Adrenal gland (tissue), 5 donors: ENCODE results near the gene RRBP1.

Experiments used
- POLR2A ChIP-seq, 2 donors: fragments of 450-650 bp; IDR thresholded peaks; one replicate each; pipeline ENCODE4 v1.6.1; 2017; ENCODE audit warnings: antibody characterized with exemption in 2 of 2, mild to moderate bottlenecking in 2 of 2, moderate library complexity in 1 of 2
- TF ChIP-seq, protein P1 (sequence below), 6 experiments: fragments of 450-650 bp in 4 of 6; fragments of 200-600 bp in 2 of 6; sonication (generic) in 1 of 6; IDR thresholded peaks; 1 replicate in 5 of 6; 2 replicates in 1 of 6; pipeline versions ENCODE4 v1.5.1 to v1.8.0; 2016 to 2021; ENCODE audit warnings: antibody characterized with exemption in 6 of 6, mild to moderate bottlenecking in 2 of 6, moderate library complexity in 1 of 6
- donor health status: DM: no; HTN: no; CAD: no.

DNA sequence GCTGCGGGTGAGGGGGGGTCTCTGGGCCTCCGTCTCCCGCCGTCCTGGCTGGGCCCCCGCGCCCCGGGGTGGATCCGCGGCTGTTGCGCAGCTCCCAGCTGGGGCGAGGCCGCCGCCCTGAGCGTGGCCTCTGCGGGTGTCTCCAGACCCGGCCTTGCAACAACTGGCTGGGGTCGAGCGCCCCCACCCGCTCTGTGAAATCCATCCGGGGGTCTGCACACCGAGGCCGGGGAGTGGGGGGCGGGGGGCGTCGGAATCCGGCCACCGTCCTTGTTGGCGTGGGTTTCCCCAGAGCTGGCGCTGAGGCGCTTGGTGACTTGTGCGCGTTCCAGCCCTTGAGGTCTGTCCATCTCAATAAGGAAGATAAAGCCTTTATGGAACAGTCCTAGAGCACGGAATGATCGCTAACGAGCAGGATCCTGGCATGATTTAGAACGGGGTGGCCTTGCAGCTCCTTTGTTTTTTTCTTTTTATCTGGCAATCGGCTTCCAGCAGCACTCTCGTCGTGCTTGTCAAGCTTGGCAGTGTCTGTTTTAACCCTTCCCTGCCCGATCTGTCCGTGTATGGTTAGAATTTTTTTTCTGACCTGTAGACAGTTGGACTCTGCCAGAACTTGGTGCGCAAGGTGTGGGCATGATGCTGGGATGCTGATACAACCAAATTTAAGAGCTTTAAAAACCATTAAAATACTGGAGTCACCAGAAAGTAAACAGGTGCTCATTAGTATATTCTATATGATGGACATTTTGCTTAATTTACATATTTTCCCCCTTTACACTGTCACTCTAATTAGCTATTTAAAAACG, 111.5 kb downstream of the RRBP1 start:
- TF ChIP-seq, protein P1, sequence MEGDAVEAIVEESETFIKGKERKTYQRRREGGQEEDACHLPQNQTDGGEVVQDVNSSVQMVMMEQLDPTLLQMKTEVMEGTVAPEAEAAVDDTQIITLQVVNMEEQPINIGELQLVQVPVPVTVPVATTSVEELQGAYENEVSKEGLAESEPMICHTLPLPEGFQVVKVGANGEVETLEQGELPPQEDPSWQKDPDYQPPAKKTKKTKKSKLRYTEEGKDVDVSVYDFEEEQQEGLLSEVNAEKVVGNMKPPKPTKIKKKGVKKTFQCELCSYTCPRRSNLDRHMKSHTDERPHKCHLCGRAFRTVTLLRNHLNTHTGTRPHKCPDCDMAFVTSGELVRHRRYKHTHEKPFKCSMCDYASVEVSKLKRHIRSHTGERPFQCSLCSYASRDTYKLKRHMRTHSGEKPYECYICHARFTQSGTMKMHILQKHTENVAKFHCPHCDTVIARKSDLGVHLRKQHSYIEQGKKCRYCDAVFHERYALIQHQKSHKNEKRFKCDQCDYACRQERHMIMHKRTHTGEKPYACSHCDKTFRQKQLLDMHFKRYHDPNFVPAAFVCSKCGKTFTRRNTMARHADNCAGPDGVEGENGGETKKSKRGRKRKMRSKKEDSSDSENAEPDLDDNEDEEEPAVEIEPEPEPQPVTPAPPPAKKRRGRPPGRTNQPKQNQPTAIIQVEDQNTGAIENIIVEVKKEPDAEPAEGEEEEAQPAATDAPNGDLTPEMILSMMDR (IDR thresholded peaks at IDR 0.05), result no peak
- peak; percentile 47 to 81 for TF ChIP-seq POLR2A (IDR thresholded peaks at IDR 0.05)
